Fibroblast of skin of right quadriceps (primary cell): Measurements from ENCODE around the gene LMAN1.
A peak's percentile ranks its signal among the peaks of the same experiment; 100 is the strongest.

ENCODE experiments used
- DNase-seq: peaks from one replicate; pipeline ENCODE4 v3.0.0-alpha.2; 2013

Gene LMAN1, protein sequence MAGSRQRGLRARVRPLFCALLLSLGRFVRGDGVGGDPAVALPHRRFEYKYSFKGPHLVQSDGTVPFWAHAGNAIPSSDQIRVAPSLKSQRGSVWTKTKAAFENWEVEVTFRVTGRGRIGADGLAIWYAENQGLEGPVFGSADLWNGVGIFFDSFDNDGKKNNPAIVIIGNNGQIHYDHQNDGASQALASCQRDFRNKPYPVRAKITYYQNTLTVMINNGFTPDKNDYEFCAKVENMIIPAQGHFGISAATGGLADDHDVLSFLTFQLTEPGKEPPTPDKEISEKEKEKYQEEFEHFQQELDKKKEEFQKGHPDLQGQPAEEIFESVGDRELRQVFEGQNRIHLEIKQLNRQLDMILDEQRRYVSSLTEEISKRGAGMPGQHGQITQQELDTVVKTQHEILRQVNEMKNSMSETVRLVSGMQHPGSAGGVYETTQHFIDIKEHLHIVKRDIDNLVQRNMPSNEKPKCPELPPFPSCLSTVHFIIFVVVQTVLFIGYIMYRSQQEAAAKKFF

DNA sequence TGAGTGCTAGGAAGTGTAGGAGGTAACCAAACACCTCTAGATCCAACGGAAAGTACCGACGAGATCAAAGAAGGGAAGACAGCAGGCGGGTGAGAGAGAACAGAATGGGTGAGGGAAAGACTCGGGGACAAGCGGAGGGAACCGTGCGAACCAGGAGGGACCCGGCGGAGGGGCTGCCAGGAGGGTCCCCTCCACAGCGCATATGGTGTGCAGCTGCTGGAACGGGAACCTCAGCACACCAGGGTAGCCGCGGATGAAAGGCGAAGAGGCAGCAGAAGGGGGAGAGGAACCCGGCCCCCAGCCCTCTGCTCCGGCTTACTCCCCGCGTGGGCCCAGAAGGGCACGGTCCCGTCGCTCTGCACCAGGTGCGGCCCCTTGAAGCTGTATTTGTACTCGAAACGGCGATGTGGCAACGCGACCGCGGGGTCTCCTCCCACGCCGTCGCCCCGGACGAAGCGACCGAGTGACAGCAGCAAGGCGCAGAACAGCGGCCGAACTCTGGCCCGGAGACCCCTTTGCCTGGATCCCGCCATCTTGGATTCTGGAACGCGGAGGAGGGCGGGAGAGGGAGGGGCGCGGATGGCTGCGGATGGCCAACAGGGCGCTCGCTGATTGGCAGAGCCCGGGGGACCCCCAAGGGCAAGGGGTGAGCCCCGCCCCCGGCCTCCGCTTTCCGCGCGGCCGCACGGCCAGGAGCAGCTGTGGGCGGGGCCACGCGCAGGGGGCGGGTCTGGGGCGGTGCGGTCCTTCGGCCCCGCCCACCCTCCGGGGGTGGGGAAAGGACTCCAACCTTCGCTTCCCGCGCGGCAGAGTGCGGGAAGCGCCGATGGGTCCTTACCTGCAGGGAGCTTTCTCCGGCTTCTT, at the start of gene LMAN1:
TSS of gene LMAN1 (minus strand) at position 554 of the 864 bp plus-strand sequence. CDS start at position 533, 21 bp downstream.
- DNase-seq = peak; percentile 96

DNA sequence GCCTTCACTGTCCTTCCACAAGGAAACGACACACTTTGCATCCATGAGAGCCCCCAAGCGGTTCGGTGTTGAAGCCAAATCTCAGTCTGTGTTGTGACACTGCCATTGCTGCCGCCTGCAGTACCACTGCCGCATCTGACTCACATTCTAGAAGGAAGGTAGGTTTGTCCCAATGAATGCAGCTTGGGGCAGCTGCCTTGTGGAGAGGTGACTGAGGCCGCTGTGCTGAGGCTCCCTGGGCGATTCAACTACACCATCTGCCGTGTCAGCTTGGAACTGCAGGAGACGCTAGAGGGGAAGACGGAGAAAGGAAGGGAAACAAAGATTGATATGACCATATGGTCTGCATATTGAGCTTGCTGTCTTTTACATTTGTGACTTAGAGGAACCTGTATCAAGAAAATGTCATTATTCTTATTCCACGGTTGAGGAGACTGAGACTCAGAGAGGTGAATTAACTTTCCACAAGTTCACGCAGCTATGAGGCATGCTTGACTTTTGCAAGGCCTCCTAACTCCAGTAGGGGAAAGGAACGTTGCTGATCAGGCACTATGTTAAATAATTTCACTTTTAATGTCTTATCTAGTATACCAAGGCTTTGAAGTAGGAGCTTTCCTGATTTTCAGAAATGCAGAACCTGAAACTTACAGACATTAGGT, 43.5 kb upstream of the LMAN1 start:
- peak; percentile 73 for DNase-seq

DNA sequence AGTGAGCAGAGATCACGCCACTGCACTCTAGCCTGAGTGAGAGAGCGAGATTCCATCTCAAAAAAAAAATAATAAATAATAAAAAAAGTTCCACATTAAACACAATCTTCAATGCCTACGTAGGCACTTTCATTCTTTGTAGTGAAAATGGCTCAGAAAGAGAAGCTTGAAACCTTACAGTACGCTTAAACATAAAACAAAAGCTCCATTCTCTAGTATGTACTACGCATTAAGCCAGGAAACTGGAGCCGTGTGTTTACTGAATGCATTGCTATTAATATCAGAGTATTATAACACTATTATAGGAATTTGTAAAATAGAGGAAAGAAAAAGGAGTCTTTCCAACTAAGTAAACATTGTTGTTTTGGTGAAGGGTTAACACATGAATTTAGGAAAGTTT, 41.3 kb upstream of the LMAN1 start:
- no peak for DNase-seq

DNA sequence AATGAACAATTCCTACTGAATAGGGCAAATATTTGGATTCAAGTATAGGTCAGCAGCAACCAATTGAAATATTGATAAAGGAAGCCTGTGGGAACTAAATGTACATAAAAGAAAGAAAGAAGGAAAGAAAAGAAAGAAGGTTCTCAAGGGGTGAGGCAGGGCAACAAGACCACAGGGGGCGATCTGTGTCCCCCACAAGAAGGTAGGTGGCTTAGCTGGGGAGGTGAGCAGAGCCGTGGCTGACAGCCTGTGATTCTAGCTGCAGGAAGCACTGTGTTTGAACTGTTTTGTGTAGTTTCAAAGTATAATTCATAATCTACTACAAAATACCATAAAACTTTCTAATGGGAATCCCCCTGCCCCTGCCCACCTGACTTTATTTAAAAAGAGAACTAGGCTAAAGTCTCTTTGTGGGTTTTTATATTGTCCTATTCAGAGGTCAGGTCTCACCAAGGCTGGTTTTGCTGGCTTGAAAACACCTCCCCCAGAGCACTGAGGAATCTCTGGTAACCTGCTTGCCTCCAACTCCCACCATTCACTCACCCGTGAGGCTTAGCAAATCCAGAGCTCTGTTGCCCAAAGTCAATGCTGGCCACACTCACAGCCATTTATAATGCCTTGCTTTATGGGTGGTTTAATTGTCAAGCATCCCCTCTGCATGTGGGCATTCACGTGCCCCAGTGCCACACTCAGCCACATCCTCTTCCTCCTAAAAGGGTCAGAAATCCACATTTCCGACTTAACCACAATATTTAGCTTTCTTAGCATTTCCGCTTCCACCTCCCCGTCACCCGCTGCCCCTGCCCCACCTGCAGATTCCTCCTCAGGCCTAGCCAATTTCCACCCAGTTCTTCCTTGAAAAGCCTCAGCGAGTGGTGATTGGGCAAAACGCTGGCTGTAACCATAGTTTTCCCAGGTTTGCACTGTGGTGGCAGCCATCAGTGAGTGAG, 36.4 kb upstream of the LMAN1 start:
- no peak for DNase-seq

DNA sequence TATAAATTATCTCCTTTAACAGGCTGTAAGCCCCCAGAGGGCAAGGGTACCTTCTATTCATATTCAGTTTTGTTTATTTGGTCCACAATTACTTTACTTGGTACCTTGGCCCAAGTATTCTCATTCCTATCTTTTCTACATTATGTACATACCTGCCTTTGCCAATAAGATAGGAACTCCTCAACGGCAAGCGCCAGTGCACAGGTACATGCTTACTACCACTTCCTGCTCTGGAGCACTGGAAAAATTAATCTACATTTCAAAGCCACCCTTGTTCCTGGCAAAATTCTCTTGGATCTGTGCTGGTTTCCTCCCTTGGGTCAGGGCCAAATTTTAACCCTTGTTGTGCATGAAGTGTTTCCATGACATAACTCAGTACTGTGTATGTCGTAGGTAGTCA, 34.3 kb upstream of the LMAN1 start:
- DNase-seq = no peak

DNA sequence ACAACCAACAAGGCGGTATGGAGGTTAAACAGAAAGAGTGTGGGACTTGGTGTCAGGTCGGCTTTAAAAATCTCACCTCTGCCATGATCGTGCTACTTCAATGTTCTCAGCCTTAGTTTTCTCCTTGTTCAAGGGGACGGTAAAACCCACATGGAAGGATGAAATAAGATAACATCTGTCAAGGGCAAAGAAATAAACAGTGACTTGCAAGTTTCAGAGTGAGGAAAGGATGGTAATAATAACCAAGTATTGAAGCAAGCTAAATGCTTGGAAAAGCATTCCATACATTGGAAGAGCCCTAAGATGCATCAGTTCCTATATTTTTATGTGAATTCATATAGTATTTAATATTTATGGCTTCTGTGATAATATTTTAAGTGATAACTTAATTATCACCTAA, 29.8 kb upstream of the LMAN1 start:
- no peak for DNase-seq

DNA sequence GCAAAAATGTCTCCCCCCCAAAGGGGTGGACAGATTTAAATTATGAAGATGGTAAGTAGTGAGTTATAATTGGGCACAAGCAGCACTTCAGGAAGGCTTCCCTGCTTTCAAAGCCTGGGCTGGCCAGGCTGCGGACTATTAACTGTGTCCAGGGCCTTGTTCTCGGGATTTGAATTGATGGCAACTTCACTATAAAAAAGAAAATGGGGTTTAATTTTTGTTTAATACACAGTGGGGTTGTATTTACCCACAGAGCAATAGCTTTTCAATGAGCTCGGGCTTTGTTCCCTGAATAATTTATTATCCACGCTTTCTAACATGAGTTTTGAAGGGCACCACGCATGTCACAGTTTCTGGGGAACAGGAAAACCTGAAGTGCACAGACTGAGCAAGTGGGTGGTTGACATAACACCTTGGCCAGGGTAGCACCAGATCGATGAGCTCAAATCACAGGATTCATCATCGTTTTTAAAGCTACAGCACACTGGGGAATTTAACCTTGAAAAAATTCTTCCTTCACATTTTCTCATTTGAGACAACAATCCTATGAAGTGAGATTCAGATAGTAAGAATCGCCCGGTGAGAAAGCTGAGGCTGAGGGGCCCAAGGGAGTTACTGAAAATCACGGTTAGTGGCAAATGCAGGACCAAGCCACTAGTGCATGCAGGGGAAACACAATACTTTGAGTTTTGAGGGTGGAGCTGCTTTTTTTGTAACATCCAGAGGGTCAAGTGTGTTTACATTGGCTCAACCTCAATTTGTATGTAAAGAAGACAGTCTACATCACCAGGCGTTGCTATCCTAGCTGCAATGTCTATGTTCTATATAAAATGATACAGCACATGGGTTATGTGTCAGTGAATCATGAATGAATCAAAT, 28.9 kb upstream of the LMAN1 start:
- DNase-seq = no peak

DNA sequence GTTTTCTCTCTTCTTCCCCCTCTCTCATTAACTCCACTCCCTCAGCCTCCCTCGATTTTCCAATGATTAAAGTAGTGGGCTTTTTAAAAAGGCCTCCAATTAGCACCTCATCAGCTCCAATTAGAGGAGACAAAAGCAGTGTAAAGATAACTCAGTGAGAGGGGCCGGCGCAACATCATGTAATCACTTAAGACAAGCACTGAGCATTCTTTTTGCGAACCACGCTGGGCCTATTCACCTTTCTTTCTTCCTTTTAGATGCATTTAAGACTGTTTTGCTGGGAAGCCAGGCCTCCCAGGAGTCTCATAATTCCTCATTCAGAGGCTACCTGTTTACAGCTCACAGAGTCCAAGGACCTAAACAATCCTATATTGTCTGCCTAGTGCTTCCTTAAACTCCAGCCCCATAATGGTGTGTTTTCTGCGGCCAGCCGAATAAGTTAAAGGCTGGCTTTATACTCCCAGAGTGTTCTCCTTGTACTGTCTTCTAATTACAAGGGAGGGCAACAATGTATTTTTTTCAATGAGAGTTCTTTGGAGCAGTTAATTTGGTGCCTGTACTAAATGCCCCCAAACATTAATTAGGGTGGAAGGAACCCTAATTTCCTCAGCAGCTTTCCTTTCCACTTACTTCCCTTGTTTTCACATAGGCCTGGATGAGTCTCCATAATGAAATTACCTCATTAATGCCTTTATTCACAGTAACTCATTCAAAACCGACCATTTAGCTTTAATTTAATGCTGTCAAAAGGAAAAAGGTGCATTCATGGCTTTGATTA, 28.0 kb upstream of the LMAN1 start:
- DNase-seq = no peak

DNA sequence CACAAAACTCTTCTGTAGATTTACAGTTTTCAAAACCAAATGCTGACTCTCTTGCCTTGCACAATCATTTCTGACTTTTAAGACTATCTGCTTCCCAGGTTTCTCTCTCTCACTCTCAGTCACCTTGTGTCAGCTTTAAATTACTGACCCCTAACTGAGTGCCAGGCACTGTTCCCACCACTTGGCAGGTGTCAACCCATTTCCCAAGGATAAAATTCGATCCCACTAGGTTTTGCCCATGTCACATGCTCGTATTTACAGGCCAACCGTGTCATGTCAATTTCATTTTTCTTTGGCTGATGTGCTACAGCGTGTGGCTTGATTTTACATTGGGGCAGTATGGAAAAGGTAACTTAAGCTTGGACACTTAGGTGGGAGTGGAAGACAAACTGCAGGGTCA, 26.1 kb upstream of the LMAN1 start:
- no peak for DNase-seq

DNA sequence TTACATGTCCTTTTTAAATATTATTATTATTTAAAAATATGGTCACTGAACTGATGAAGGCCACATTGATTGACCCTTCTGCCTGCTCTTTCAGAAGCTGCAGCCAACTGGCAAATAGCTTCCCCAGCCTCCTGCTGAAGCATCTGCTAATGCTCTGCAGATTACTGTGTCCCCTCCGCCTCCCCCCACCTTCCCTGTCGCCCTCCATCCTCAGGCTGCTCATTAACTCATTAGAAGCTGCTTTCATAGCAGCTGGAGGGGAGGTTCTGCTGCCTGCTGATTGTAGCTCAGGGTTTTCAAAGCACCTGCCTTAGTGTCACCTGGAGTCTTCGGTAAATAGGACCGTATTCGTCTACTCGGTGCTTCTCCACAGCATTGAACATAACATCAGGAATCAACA, 24.8 kb upstream of the LMAN1 start:
- no peak for DNase-seq

DNA sequence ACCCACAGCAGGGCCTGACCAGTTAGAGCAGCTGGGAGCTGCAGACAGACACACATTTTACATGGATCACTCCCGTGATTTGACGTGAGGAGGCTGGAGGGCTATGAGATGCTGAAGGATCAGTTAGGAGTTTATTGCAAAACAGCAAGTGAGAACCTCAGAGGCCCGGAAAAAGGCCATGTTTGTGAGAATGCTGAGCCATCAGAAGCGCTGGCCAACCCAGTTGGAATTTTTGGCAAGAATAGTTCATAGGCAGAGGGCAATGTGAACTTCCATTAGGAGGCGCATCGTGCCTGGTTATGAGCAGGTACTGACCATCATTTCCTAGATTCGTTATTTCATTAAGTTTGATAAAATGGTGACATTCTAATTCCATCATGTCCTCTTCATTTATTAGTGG, 23.3 kb upstream of the LMAN1 start:
- no peak for DNase-seq

DNA sequence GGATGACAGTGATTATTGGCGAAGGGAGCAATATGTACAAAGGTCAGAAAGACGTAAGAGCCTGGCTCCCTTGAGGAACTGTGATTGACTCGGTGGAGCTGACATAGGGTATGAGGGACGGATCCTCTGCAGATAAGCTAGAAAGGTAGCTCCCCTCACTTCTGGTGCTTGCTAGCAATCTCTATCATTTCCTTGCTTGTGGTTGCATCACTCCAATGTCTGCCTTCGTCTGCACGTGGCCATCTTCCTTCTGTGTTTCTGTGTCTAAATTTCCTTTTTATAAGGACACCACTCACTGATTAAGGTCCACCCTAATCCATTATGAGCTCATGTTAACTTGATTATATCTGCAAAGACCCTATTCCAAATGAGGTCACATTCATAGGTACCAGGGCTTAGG, 22.9 kb upstream of the LMAN1 start:
- DNase-seq = no peak

DNA sequence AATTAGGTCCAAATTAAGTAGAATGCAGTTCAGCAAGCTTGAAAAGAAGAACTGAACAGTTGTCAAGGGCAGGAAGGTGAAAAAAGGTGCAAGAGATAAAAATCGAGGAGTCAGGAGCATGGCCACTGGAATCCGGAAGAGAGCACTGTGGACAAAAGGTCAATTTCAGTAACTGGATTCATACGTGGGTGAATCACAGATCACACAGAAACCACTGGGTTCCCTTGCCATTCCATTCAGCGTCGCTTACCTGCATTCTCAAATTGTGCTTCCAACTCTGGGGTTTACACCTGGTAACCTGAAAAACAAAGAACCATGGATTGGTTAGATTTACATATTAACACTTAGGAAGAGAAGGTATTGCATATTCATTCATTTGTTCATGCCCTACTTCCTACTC, 21.6 kb upstream of the LMAN1 start:
- DNase-seq = no peak

DNA sequence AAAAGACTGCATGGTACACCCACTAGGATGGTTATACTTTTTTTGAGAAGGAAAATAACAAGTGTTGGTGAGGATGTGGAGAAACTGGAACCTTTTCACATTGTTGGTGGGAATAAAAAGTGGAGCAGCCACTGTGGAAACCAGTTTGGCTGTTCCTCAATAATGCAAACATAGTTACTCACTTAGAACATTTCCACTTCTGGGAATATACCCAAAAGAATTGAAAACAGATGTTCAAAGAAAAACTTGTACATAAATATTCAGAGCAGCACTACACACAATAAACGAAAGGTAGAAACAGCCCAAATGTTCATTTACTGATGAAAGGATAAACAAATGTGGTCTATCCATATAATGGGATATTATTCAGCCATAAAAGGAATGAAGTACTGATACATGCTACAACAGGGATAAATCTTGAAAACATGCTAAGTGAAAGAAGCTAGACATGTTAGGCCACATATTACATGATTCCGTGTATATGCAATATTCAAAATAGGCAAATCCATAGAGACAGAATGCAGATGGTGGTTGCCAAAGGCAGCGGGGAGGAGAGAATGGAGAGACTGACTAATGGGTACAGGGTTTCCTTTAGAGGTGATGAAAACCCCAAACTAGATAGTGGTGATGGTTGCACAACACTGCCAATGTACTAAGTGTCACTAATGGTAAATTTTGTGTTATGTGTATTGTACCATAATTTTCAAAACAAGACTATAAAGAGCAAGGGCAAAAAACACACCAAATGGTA, 20.9 kb upstream of the LMAN1 start:
- DNase-seq = peak; percentile 57

DNA sequence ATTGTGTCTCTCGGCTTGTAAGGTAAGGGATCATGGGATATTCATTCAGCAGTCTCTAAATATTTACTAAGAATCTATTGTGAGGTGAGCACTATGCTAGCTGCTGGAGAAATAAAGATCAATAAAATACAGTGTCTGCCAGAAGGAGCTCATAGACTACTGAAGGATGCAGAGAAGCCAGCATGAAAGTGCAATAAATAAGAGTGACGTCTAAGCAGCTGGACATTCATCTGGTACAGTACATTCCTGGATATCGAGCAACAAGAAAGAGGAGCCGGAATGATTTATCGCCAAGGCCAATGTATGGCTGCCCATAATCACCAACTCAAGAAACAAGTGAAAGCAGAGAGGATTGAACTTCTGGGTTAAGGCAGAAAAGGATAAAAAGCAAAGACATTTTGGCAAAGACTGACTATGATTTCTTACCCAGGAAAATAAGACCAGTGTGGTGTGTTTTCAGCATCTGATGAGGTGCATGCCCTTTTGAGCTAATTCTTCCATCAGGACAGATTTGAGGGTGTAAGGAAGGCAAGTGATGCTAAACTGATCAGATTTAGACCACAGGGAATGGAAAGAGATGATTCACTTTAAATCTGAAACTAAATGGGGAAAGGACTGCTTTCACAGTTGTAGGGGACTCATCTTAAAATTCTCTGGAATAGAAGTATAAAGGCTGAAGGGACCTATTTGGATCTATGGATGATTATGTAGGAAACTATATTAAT, 18.7 kb upstream of the LMAN1 start:
- DNase-seq = peak; percentile 13

DNA sequence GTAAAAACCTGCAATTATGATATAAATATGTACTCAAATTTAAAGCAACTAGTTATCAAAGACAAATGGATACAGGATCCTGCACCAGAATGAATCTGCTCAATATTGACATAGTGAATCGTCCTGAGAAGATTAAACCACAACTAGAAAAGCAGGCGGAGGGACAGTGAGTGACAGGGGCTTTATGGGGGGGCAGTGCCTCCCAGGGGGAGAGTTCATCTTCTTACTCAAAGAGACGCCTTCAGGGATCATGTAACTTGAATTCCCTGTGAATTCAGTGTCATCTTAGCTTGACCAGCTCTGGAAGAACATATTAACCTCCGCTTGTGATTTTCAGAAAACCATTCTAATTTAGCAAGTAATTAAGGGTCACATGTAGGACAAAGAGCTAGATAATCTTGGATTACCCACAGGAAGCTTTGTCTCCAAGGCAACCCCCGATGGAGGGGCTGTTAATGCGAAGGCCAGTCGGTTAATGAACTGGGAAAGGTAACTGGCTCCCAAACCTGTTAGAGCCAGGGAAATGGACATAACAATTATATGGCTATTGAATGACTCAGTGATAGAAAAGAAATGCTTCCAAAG, 17.4 kb upstream of the LMAN1 start:
- no peak for DNase-seq

DNA sequence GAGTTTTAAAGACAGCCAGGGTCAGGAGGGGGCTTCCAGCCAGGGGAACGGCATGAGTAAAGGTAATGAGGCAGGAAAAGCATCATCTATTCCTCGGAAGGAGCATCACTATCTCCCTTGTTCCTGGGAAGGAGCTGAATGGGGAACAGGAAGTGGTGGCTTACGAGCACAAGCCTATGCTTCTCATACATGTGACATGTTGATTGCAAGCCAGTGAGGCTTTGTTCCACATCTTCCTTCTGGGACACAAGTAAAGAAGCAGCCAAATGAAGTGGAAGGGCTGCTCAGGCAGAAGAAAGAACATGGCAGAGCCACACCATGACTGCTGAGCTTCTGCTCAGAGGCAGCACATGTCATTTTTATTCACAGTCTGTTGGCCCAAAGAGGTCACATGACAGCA, 15.1 kb upstream of the LMAN1 start:
- no peak for DNase-seq

DNA sequence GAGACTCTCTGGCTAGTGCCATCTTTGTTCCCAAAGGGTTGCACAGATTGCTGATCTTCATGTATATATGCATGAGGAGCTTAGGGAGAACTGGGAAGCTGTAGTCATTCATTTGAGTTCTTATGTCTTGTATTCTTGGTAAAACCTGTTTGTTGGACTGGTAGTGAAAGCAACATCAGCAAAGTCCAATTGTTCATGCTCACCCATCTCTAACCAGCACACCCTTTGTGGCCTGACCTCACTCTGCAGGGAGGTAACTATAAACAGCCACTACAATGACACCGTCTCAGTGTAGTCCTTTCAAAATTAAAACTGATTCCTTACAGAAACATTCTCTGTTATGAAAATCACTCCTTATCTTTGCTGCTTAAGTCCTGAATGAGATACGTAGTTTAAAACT, 13.9 kb upstream of the LMAN1 start:
- DNase-seq = no peak
